ENCODE measurements around the gene PTGIS. TPM values are rescaled to one million over a fixed set of nuclear protein-coding genes. Genes with fewer than 3 reads are reported as not detected.

The PTGIS gene
- total and polyA plus RNA-seq, 2 of the 4 experiments (the other 2 are of a cell fraction), result 1.6 to 2.6 TPM

GRCh38 chr20:49534255-49534712 lies 33.7 kb downstream of the PTGIS start:
- WGBS, 2 experiments (ENCODE audit: extremely low coverage in 2 of 2, insufficient read length in 1 of 2), result 20% methylated on average over 1 of the region's 3 CpGs; no CpG with 5 or more reads in 1 of the 2 experiments
- intact Hi-C loops (cut with micrococcal nuclease) (loop anchor here (1.0 to 5.0 kb wide), 2 partner anchors 52 to 200 kb away; partner anchors contain the start of gene KCNB1), dilution Hi-C loops (cut with HindIII; ENCODE audit: low sequenced_read_pairs, unreplicated experiment) (no loop called here), in situ Hi-C loops (cut with MboI; ENCODE audit: low sequenced_read_pairs) (no loop called here)
- peak; percentile 97 for ATAC-seq (ENCODE audit: low read depth)
- Histone ChIP-seq H4K91ac (ENCODE audit: insufficient read depth, low read depth, low read length) (no peak overlapping the region), H2BK120ac (ENCODE audit: low read depth, low read length) (no peak overlapping the region), H3K4ac (ENCODE audit: low read depth, low read length) (no peak overlapping the region), H3K9me3 (ENCODE audit: control insufficient read depth, insufficient read depth, low read length) (peaks cover 2% of the 10 kb centered on the region; the same call in 1 of the 2 replicates), H2AFZ (replicated peaks; ENCODE audit: low read length, poor library complexity) (no peak overlapping the region), H3K14ac (replicated peaks; ENCODE audit: low read depth, low read length) (no peak overlapping the region), H4K8ac (ENCODE audit: low read depth in 2 of 2, low read length in 2 of 2) (no peak overlapping the region), H3K4me3 (ENCODE audit: insufficient read depth, low read depth, low read length) (no peak overlapping the region), H2AK9ac (replicated peaks; ENCODE audit: low read depth, low read length, poor library complexity) (no peak overlapping the region), H3K36me3 (ENCODE audit: control insufficient read depth, insufficient read depth, low read length) (peaks cover 3% of the 10 kb centered on the region), H3K79me1 (ENCODE audit: low read depth in 1 of 2, low read length in 2 of 2) (no peaks in the 10 kb centered on the region), H3K56ac (ENCODE audit: extremely low read depth, insufficient read depth, low read length) (no peak overlapping the region), H3K18ac (ENCODE audit: low read depth, low read length) (no peak overlapping the region), H3K9me1 (ENCODE audit: insufficient read depth, low read length) (no peaks in the 10 kb centered on the region), H3K23ac (ENCODE audit: low read depth, low read length) (no peak overlapping the region), H2AK5ac (ENCODE audit: low read depth, low read length) (no peak overlapping the region), H3K4me2 (ENCODE audit: low read depth, low read length) (no peak overlapping the region), H3K9ac (ENCODE audit: low read depth, low read length) (no peak overlapping the region), H4K5ac (ENCODE audit: low read depth, low read length) (no peak overlapping the region), H2BK15ac (ENCODE audit: low read depth, low read length) (no peak overlapping the region), H3K4me1 (ENCODE audit: control insufficient read depth, insufficient read depth, low read length) (no peaks in the 10 kb centered on the region), H3K27ac (ENCODE audit: insufficient read depth, low read length) (no peak overlapping the region), H4K20me1 (ENCODE audit: insufficient read depth, low read length) (no peaks in the 10 kb centered on the region), H3K27me3 (ENCODE audit: control insufficient read depth, insufficient read depth, low read length) (no peaks in the 10 kb centered on the region; the same call in 1 of the 2 replicates), H2BK5ac (ENCODE audit: low read depth, low read length, poor library complexity, severe bottlenecking) (no peak overlapping the region), H2BK20ac (ENCODE audit: low read depth, low read length) (no peak overlapping the region)
- TF ChIP-seq MAFK (IDR thresholded peaks at IDR 0.05; ENCODE audit: low read depth, low read length) (no peak), USF2 (IDR thresholded peaks at IDR 0.05; ENCODE audit: low read depth, low read length) (no peak), RFX5 (IDR thresholded peaks at IDR 0.05; ENCODE audit: low read depth, low read length) (no peak), POLR2A (IDR thresholded peaks at IDR 0.05; ENCODE audit: low read depth, low read length) (no peak), CHD1 (IDR thresholded peaks at IDR 0.05; ENCODE audit: low read depth, low read length) (no peak), MXI1 (IDR thresholded peaks at IDR 0.05; ENCODE audit: borderline replicate concordance, low read depth, low read length) (no peak), NFE2L2 (IDR thresholded peaks at IDR 0.05; ENCODE audit: low read depth, low read length) (no peak), BHLHE40 (IDR thresholded peaks at IDR 0.05; ENCODE audit: low read depth, low read length) (no peak), RAD21 (IDR thresholded peaks at IDR 0.05; ENCODE audit: low read length) (peak; percentile 75), SMC3 (IDR thresholded peaks at IDR 0.05; ENCODE audit: low read depth, low read length) (peak; percentile 72), MAZ (IDR thresholded peaks at IDR 0.05; ENCODE audit: borderline replicate concordance, low read depth, low read length) (no peak), ELK1 (IDR thresholded peaks at IDR 0.05; ENCODE audit: borderline replicate concordance, low read depth, low read length) (no peak), RCOR1 (IDR thresholded peaks at IDR 0.05; ENCODE audit: insufficient replicate concordance, low read length) (no peak), CTCF (conservative IDR thresholded peaks at IDR 0.05; ENCODE audit: low read depth, low read length) (peak; percentile 77), FOS (IDR thresholded peaks at IDR 0.05; ENCODE audit: low read depth, low read length) (no peak), CEBPB (IDR thresholded peaks at IDR 0.05; ENCODE audit: low read depth, low read length) (no peak)
- peak; percentile 44 for DNase-seq
- BruUV-seq (replicated peaks), result no TSS peak
- POLR2A ChIA-PET (ENCODE audit: unreplicated experiment), result no interaction called here
- CTCF ChIA-PET, result interaction anchor here (0.7 to 0.9 kb wide), 4 partner anchors 8 to 203 kb away, joined by 3 to 4 read pairs (median 3); no protein-coding TSS in a partner anchor
